Suprapubic skin (tissue), 4 donors: Measurements from ENCODE around the gene PDHA1. TPM values are rescaled to one million over a fixed set of nuclear protein-coding genes. Genes with fewer than 3 reads are reported as not detected.

ENCODE experiments used
- DNase-seq, 2 donors: peaks; one replicate each; pipeline ENCODE4 v3.0.0-alpha.2; 2019; ENCODE audit warnings: low spot score in 2 of 2
- H3K27ac ChIP-seq: fragments of 200-600 bp; sonication (generic); one replicate; pipeline ENCODE4 v1.5.1; 2019
- H3K27me3 ChIP-seq: fragments of 200-600 bp; sonication (generic); one replicate; pipeline ENCODE4 v1.5.1; 2019
- H3K36me3 ChIP-seq: fragments of 200-600 bp; sonication (generic); one replicate; pipeline ENCODE4 v1.5.1; 2019
- H3K4me1 ChIP-seq: fragments of 200-600 bp; sonication (generic); one replicate; pipeline ENCODE4 v1.5.1; 2019
- H3K4me3 ChIP-seq: fragments of 200-600 bp; sonication (generic); one replicate; pipeline ENCODE4 v1.5.1; 2019; ENCODE audit warnings: mild to moderate bottlenecking
- H3K9me3 ChIP-seq: fragments of 200-600 bp; sonication (generic); one replicate; pipeline ENCODE4 v1.5.1; 2019
- CTCF ChIP-seq, 2 donors: fragments of 200-600 bp in 1 of 2; fragments of 450-650 bp in 1 of 2; sonication (generic) in 1 of 2; IDR thresholded peaks; one replicate each; pipeline ENCODE4 v1.5.1; 2016 to 2019; ENCODE audit warnings: antibody characterized with exemption in 2 of 2, mild to moderate bottlenecking in 1 of 2, moderate library complexity in 1 of 2
- EP300 ChIP-seq: sonication (generic); formaldehyde crosslinking; IDR thresholded peaks from one replicate; pipeline ENCODE4 v1.6.1; 2017; ENCODE audit warnings: antibody characterized with exemption
- POLR2A ChIP-seq, 2 donors: fragments of 450-650 bp; IDR thresholded peaks; one replicate each; pipeline ENCODE4 v1.6.1; 2017; ENCODE audit warnings: antibody characterized with exemption in 2 of 2, mild to moderate bottlenecking in 2 of 2, moderate library complexity in 2 of 2
- POLR2AphosphoS5 ChIP-seq, 3 donors: sonication (generic); formaldehyde crosslinking; IDR thresholded peaks; one replicate each; pipeline ENCODE4 v1.6.1; 2017; ENCODE audit warnings: antibody characterized with exemption in 3 of 3
- WGBS: methylation state at CpG from one replicate; pipeline ENCODE4 v1.1.5; 2018; 5-methylcytosine and 5-hydroxymethylcytosine counted together
- total RNA-seq, 4 donors: library from RNA; depleted of rRNA; stranded (reverse); fragments of >200 nt; gene quantifications; one replicate each; pipeline ENCODE4 v1.1.0, GENCODE V29; 2016

PDHA1 gene
- total RNA-seq, 4 donors from 2014 or later, result 56.4 to 137 (median 105) TPM

DNA sequence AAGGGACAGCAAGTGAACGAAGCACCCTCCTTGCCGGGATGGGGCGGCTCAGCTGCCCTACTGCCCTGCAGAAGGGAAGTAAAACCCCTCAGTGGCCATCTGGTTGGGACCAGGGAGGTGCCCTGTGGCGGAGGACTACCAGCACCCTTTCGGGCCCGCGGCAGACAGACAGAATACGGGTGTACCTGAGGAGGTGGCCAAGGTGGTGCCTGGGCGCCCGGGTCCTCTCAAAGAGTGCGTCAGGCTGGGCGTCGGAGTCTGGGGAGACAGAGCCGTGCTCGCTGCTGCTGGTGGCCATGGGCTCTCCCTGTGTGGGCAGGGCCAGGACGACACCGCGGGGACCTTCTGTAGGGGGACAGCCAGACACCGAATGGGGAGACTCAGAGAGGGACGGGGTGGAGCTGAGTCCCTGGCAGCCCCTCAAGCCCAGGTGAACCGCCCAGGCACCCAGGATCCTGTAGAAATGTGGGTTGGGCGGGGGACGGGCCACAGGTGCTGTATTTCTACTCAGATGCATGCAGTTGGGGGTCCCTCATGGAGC, 29.7 kb downstream of the PDHA1 start:
- H3K9me3 ChIP-seq, result no peaks in the 10 kb centered on the region
- WGBS, result 40% methylated on average over 21 of the region's 23 CpGs
- TF ChIP-seq POLR2A (IDR thresholded peaks at IDR 0.05) (no peak), POLR2AphosphoS5 (IDR thresholded peaks at IDR 0.05) (no peak), CTCF (IDR thresholded peaks at IDR 0.05) (no peak), EP300 (no peak)
- no peak overlapping the region for H3K4me3 ChIP-seq
- H3K4me1 ChIP-seq, result peaks cover 8% of the 10 kb centered on the region
- H3K27ac ChIP-seq, result no peak overlapping the region
- no peaks in the 10 kb centered on the region for H3K36me3 ChIP-seq
- H3K27me3 ChIP-seq, result no peaks in the 10 kb centered on the region
- no peak for DNase-seq

GRCh38 chrX:19375546-19375945, 31.8 kb downstream of the PDHA1 start:
- TF ChIP-seq CTCF (IDR thresholded peaks at IDR 0.05), result no peak
- TF ChIP-seq POLR2A (IDR thresholded peaks at IDR 0.05), result no peak
- no peak for TF ChIP-seq POLR2AphosphoS5 (IDR thresholded peaks at IDR 0.05)
- no peak for TF ChIP-seq EP300
- Histone ChIP-seq H3K36me3 (no peaks in the 10 kb centered on the region), H3K27ac (no peak overlapping the region), H3K27me3 (no peaks in the 10 kb centered on the region), H3K4me1 (peaks cover 8% of the 10 kb centered on the region), H3K9me3 (no peaks in the 10 kb centered on the region), H3K4me3 (no peak overlapping the region)
- 85% methylated on average over 8 of the region's 8 CpGs for WGBS
- DNase-seq, result no peak

GRCh38 chrX:19377799-19378198, 34.1 kb downstream of the PDHA1 start:
- Histone ChIP-seq H3K4me1 (peaks cover 6% of the 10 kb centered on the region), H3K27ac (no peak overlapping the region), H3K4me3 (no peak overlapping the region), H3K27me3 (no peaks in the 10 kb centered on the region), H3K36me3 (no peaks in the 10 kb centered on the region), H3K9me3 (no peaks in the 10 kb centered on the region)
- no peak for DNase-seq
- no peak for TF ChIP-seq POLR2A (IDR thresholded peaks at IDR 0.05)
- no peak for TF ChIP-seq EP300
- no peak for TF ChIP-seq POLR2AphosphoS5 (IDR thresholded peaks at IDR 0.05)
- no peak for TF ChIP-seq CTCF (IDR thresholded peaks at IDR 0.05)
- WGBS, result 94% methylated on average over 8 of the region's 12 CpGs

DNA sequence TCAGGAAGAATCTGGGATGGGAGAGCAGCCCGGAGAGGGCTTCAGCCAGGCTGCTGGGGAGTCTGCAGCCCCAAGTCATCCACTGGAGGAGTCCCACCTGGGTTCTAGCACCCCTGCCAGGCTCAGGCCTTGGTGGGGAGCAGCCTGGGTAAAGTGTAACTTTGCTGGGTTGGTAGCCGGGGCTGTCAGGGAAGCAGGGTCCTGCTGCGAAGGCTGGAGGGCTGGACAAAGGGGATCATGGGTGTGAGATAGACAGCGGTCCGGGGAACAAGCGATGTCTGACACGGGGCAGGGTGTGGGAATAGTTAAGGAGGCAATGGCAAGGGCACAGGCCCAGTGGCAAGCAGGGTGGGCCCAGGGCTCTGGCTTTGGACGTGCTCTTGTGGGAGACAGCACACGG, 37.6 kb downstream of the PDHA1 start:
- Histone ChIP-seq H3K27ac (no peak overlapping the region), H3K27me3 (no peaks in the 10 kb centered on the region), H3K9me3 (no peaks in the 10 kb centered on the region), H3K36me3 (no peaks in the 10 kb centered on the region), H3K4me3 (no peak overlapping the region), H3K4me1 (no peaks in the 10 kb centered on the region)
- WGBS, result 89% methylated on average over 9 of the region's 9 CpGs
- TF ChIP-seq EP300 (no peak), POLR2A (IDR thresholded peaks at IDR 0.05) (no peak), POLR2AphosphoS5 (IDR thresholded peaks at IDR 0.05) (no peak), CTCF (IDR thresholded peaks at IDR 0.05) (no peak)
- DNase-seq, result no peak

GRCh38 chrX:19382555-19383145, 38.9 kb downstream of the PDHA1 start:
- H3K9me3 ChIP-seq, result no peaks in the 10 kb centered on the region
- TF ChIP-seq CTCF (IDR thresholded peaks at IDR 0.05) (peak in 1 of 2 donors; percentile 30), POLR2AphosphoS5 (IDR thresholded peaks at IDR 0.05) (no peak), EP300 (no peak), POLR2A (IDR thresholded peaks at IDR 0.05) (no peak)
- no peak for DNase-seq

More at GRCh38 chrX:19382555-19383145, 38.9 kb downstream of the PDHA1 start:
- WGBS, result 36% methylated on average over 13 of the region's 16 CpGs
- no peaks in the 10 kb centered on the region for H3K36me3 ChIP-seq
- no peaks in the 10 kb centered on the region for H3K27me3 ChIP-seq
- H3K4me3 ChIP-seq, result no peak overlapping the region
- no peak overlapping the region for H3K27ac ChIP-seq
- no peaks in the 10 kb centered on the region for H3K4me1 ChIP-seq
